Kidney epithelial cell (primary cell): ENCODE data around the gene LNP1. TPM values are rescaled to one million over a fixed set of nuclear protein-coding genes. Genes with fewer than 3 reads are reported as not detected.

Experiments
- DNase-seq: peaks from one replicate; pipeline ENCODE4 v3.0.0-alpha.2; 2010; ENCODE audit warnings: low read depth
- H3K27me3 ChIP-seq: 2 replicates; pipeline ENCODE4 v1.6.0; 2011; ENCODE audit warnings: low read length; ENCODE audit not compliant: control insufficient read depth, insufficient read depth
- H3K36me3 ChIP-seq: 2 replicates; pipeline ENCODE4 v1.5.1; 2011; ENCODE audit warnings: low read length; ENCODE audit not compliant: control insufficient read depth, insufficient read depth
- H3K4me3 ChIP-seq: 2 replicates; pipeline ENCODE4 v1.5.1; 2011; ENCODE audit warnings: low read depth, mild to moderate bottlenecking, control low read depth, low read length
- CTCF ChIP-seq: IDR thresholded peaks from 2 replicates; pipeline ENCODE4 v1.5.1; 2011; ENCODE audit warnings: mild to moderate bottlenecking, moderate library complexity, low read length, control low read depth, inconsistent platforms; ENCODE audit not compliant: insufficient read depth, poor library complexity, severe bottlenecking
- total RNA-seq: library from RNA; depleted of rRNA; stranded (reverse); fragments of >200 nt; gene quantifications from 2 replicates; pipeline ENCODE4 v1.2.3, GENCODE V29; 2015

LNP1 gene
- total RNA-seq, 1 donor from 2014 or later: 1.6 TPM

DNA sequence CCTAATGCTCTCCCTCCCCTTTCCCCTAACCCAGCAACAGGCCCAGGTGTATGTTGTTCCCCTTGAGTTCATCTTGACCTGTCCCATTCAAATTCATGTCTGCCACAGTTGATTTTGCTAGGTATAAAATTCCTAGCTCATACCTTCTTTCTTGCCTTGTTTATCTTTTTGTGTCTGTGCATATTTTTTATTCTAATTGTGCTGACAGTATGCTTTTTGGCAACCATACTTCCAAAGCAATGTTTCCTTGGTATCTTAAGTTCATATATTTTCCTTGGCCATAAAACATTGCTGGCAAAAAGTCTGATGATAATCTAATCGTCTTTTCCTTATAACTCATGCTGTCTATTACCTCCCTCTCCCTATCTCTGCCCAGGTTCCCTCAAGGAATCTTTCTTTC, 15.5 kb downstream of the LNP1 start:
- no peaks in the 10 kb centered on the region for H3K36me3 ChIP-seq
- DNase-seq: no peak
- H3K4me3 ChIP-seq: no peak overlapping the region
- no peak for TF ChIP-seq CTCF
- no peaks in the 10 kb centered on the region for H3K27me3 ChIP-seq

- no peaks in the 10 kb centered on the region for H3K27me3 ChIP-seq
- H3K36me3 ChIP-seq: no peaks in the 10 kb centered on the region
- no peak for TF ChIP-seq CTCF
- DNase-seq: no peak
- H3K4me3 ChIP-seq: no peak overlapping the region
Observed at GRCh38 chr3:100419406-100419805, 18.1 kb downstream of the LNP1 start.

GRCh38 chr3:100420885-100421284, 19.5 kb downstream of the LNP1 start:
- Histone ChIP-seq H3K36me3 (no peaks in the 10 kb centered on the region), H3K4me3 (no peak overlapping the region), H3K27me3 (no peaks in the 10 kb centered on the region)
- no peak for DNase-seq
- no peak for TF ChIP-seq CTCF

GRCh38 chr3:100423611-100424010, 22.3 kb downstream of the LNP1 start:
- Histone ChIP-seq H3K27me3 (no peaks in the 10 kb centered on the region), H3K4me3 (no peak overlapping the region), H3K36me3 (no peaks in the 10 kb centered on the region)
- DNase-seq: no peak
- no peak for TF ChIP-seq CTCF

DNA sequence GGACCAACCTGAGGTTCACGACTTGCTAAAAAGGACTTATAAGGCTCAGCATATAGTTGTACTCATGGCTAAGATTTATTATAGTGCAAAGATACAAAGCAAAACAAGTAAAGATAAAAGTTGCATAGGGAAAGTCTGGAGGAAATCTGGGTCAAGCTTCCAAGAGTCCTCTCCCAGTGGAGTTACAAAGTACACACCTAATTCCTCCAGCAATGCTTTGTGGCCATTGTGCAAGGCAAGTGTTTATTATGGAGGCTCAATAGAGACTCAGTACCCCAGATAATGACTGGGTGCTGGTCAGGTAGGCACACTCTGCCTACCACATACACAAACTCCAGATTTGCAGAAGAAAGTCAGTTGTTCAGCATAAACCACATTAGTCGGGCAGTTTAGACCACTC, 22.9 kb downstream of the LNP1 start:
- no peak for DNase-seq
- Histone ChIP-seq H3K27me3 (no peaks in the 10 kb centered on the region), H3K36me3 (no peaks in the 10 kb centered on the region), H3K4me3 (no peak overlapping the region)
- TF ChIP-seq CTCF: no peak

GRCh38 chr3:100425316-100425715, 24.0 kb downstream of the LNP1 start:
- H3K36me3 ChIP-seq: no peaks in the 10 kb centered on the region
- H3K4me3 ChIP-seq: no peak overlapping the region
- DNase-seq: no peak
- no peaks in the 10 kb centered on the region for H3K27me3 ChIP-seq
- TF ChIP-seq CTCF: no peak
